ENCODE data around the gene RPL10A. TPM values are rescaled to one million over a fixed set of nuclear protein-coding genes. Genes with fewer than 3 reads are reported as not detected.

Gene RPL10A
- total and polyA plus RNA-seq, 2 of the 8 experiments (the other 6 are each of a cell fraction or from before 2014, with no cell fraction given): 1,893 to 2,948 TPM

- TF ChIP-seq CHD7 (IDR thresholded peaks at IDR 0.05; ENCODE audit: insufficient replicate concordance, low read length) (no peak), TAF7 (optimal IDR thresholded peaks at IDR 0.05; ENCODE audit: borderline replicate concordance, low read depth, low read length) (peak; percentile 75), JUN (IDR thresholded peaks at IDR 0.05; ENCODE audit: low read depth, low read length) (no peak), SP4 (IDR thresholded peaks at IDR 0.05; ENCODE audit: low read length) (no peak), GTF2F1 (IDR thresholded peaks at IDR 0.05; ENCODE audit: borderline replicate concordance, low read depth, low read length) (no peak), BCL11A (IDR thresholded peaks at IDR 0.05; ENCODE audit: low read depth in 2 of 2, low read length in 2 of 2) (no peak), FOSL1 (IDR thresholded peaks at IDR 0.05; ENCODE audit: insufficient read depth, low read depth, low read length) (no peak), MAFK (IDR thresholded peaks at IDR 0.05; ENCODE audit: low read depth, low read length) (no peak), SIRT6 (IDR thresholded peaks at IDR 0.05; ENCODE audit: low read length) (no peak), TBP (IDR thresholded peaks at IDR 0.05; ENCODE audit: low read depth, low read length) (peak; percentile 82; the same call in 1 of the 2 replicates)
Measured at GRCh38 chr6:35486005-35486925, 18.1 kb downstream of the RPL10A start (continued).

All from H1 (cell line).